Testis (tissue), 3 donors: Measurements from ENCODE around the gene EPB41L2. TPM values are rescaled to one million over a fixed set of nuclear protein-coding genes. Genes with fewer than 3 reads are reported as not detected.

Experiments used
- DNase-seq: peaks from one replicate; pipeline ENCODE4 v3.0.0-alpha.2; 2019
- H3K27ac ChIP-seq, 2 donors: fragments of 200-600 bp; sonication (generic); one replicate each; pipeline ENCODE4 v1.5.1; 2019
- H3K27me3 ChIP-seq: fragments of 200-600 bp; sonication (generic); one replicate; pipeline ENCODE4 v1.5.1; 2019
- H3K36me3 ChIP-seq: fragments of 200-600 bp; sonication (generic); one replicate; pipeline ENCODE4 v1.5.1; 2017; ENCODE audit warnings: low read depth; ENCODE audit errors: missing control alignments
- H3K4me1 ChIP-seq: fragments of 200-600 bp; sonication (generic); one replicate; pipeline ENCODE4 v1.5.1; 2019
- H3K4me3 ChIP-seq, 2 donors: fragments of 200-600 bp; sonication (generic); one replicate each; pipeline ENCODE4 v1.5.1; 2017 to 2019
- H3K9me3 ChIP-seq: fragments of 200-600 bp; sonication (generic); one replicate; pipeline ENCODE4 v1.5.1; 2017
- CTCF ChIP-seq, 3 experiments: fragments of 450-650 bp in 2 of 3; fragments of 200-600 bp in 1 of 3; sonication (generic) in 1 of 3; IDR thresholded peaks; one replicate each; pipeline ENCODE4 v1.5.1; 2016 to 2019; ENCODE audit warnings: antibody characterized with exemption in 3 of 3, mild to moderate bottlenecking in 2 of 3, moderate library complexity in 1 of 3
- POLR2A ChIP-seq: fragments of 450-650 bp; IDR thresholded peaks from one replicate; pipeline ENCODE4 v1.6.1; 2017; ENCODE audit warnings: antibody characterized with exemption, mild to moderate bottlenecking, moderate library complexity
- WGBS, 2 donors: methylation state at CpG; one replicate each; pipeline ENCODE4 v1.1.5; 2018; 5-methylcytosine and 5-hydroxymethylcytosine counted together
- intact Hi-C: fragments of 100-400 bp; cut with DNase I; formaldehyde crosslinking; loops from one replicate; pipeline ENCODE4 v1.15.1; 2023; ENCODE audit warnings: low total_unique reads
- polyA plus RNA-seq: library from polyadenylated mRNA; stranded (reverse); fragments of 350-450 nt; fragmentation: Illumina TruSeq; extraction: RNeasy Lipid Tissue Mini Kit (QIAGEN cat#74804); gene quantifications from one replicate; pipeline ENCODE4 v1.2.3, GENCODE V29; 2014; ENCODE audit warnings: low read depth, low replicate concordance; ENCODE audit not compliant: insufficient read depth
- total RNA-seq, 2 donors: library from RNA; depleted of rRNA; stranded (reverse); fragments of >200 nt; gene quantifications; one replicate each; pipeline ENCODE4 v1.2.3, GENCODE V29; 2016

The EPB41L2 gene
- total and polyA plus RNA-seq, 3 donors from 2014 or later = 131 to 206 (median 139) TPM

GRCh38 chr6:130962966-130963365 lies 100.1 kb downstream of the EPB41L2 start:
- intact Hi-C loops = no loop called here
- DNase-seq = no peak

GRCh38 chr6:130961148-130961547 lies 101.9 kb downstream of the EPB41L2 start:
- Histone ChIP-seq H3K4me1 (no peaks in the 10 kb centered on the region), H3K9me3 (no peaks in the 10 kb centered on the region), H3K4me3 (no peak overlapping the region), H3K36me3 (no peaks in the 10 kb centered on the region), H3K27me3 (no peaks in the 10 kb centered on the region), H3K27ac (no peak overlapping the region)
- intact Hi-C loops = no loop called here
- DNase-seq = no peak
- TF ChIP-seq CTCF (IDR thresholded peaks at IDR 0.05) (no peak), POLR2A (no peak)
- WGBS, 2 donors = 81 to 88% methylated on average over 3 of the region's 3 CpGs

More at GRCh38 chr6:130962966-130963365, 100.1 kb downstream of the EPB41L2 start:
- Histone ChIP-seq H3K4me1 (peaks cover under 1% of the 10 kb centered on the region), H3K36me3 (no peaks in the 10 kb centered on the region), H3K9me3 (no peaks in the 10 kb centered on the region), H3K27ac (no peak overlapping the region), H3K27me3 (no peaks in the 10 kb centered on the region), H3K4me3 (no peak overlapping the region)
- 69 to 70% methylated on average over 2 of the region's 2 CpGs for WGBS, 2 donors
- no peak for TF ChIP-seq POLR2A
- TF ChIP-seq CTCF (IDR thresholded peaks at IDR 0.05) = no peak

- Histone ChIP-seq H3K27me3 (no peaks in the 10 kb centered on the region), H3K36me3 (no peaks in the 10 kb centered on the region), H3K9me3 (no peaks in the 10 kb centered on the region), H3K27ac (no peak overlapping the region), H3K4me1 (no peaks in the 10 kb centered on the region), H3K4me3 (no peak overlapping the region)
- DNase-seq = no peak
- WGBS, 2 donors = 64 to 84% methylated on average over 1 of the region's 1 CpG
- intact Hi-C loops = no loop called here
- TF ChIP-seq CTCF (IDR thresholded peaks at IDR 0.05) = no peak
- TF ChIP-seq POLR2A = no peak
These were observed 103.1 kb downstream of the EPB41L2 start for GRCh38 chr6:130959951-130960350.

GRCh38 chr6:130958468-130958867 lies 104.6 kb downstream of the EPB41L2 start:
- DNase-seq = no peak
- TF ChIP-seq POLR2A = no peak
- TF ChIP-seq CTCF (IDR thresholded peaks at IDR 0.05) = no peak
- Histone ChIP-seq H3K4me3 (no peak overlapping the region), H3K36me3 (no peaks in the 10 kb centered on the region), H3K27ac (no peak overlapping the region), H3K4me1 (no peaks in the 10 kb centered on the region), H3K9me3 (no peaks in the 10 kb centered on the region), H3K27me3 (no peaks in the 10 kb centered on the region)
- WGBS, 2 donors = 94 to 97% methylated on average over 2 of the region's 2 CpGs
- intact Hi-C loops = no loop called here

GRCh38 chr6:130955755-130956154 lies 107.3 kb downstream of the EPB41L2 start:
- Histone ChIP-seq H3K4me1 (no peaks in the 10 kb centered on the region), H3K27ac (no peak overlapping the region), H3K36me3 (no peaks in the 10 kb centered on the region), H3K27me3 (no peaks in the 10 kb centered on the region), H3K4me3 (no peak overlapping the region), H3K9me3 (no peaks in the 10 kb centered on the region)
- intact Hi-C loops = no loop called here
- DNase-seq = no peak
- 94 to 98% methylated on average over 2 of the region's 2 CpGs for WGBS, 2 donors
- TF ChIP-seq CTCF (IDR thresholded peaks at IDR 0.05) (no peak), POLR2A (no peak)
